GM23338 (cell line): ENCODE measurements around the gene CD69. TPM values are rescaled to one million over a fixed set of nuclear protein-coding genes. Genes with fewer than 3 reads are reported as not detected.

Source experiments
- ATAC-seq: fragments of 200-7000 bp; cut with Tn5 transposase; 3 replicates; pipeline ENCODE4 v1.9.1; 2020
- DNase-seq: peaks from one replicate; pipeline ENCODE4 v3.0.0-alpha.2; 2015; ENCODE audit warnings: low spot score
- H2AFZ ChIP-seq: fragments of 200-600 bp; sonication (generic); 2 replicates; pipeline ENCODE4 v1.8.0; 2016; ENCODE audit warnings: antibody characterized with exemption, mild to moderate bottlenecking, moderate library complexity
- H3F3A ChIP-seq: fragments of 200-600 bp; sonication (generic); replicated peaks from 2 replicates; pipeline ENCODE4 v1.8.0; 2017; ENCODE audit warnings: antibody characterized with exemption, mixed run types, low read depth
- H3K27ac ChIP-seq: fragments of 200-600 bp; sonication (generic); 2 replicates; pipeline ENCODE4 v1.6.1; 2016; ENCODE audit warnings: low read depth
- H3K27me3 ChIP-seq: fragments of 200-600 bp; sonication (generic); 2 replicates; pipeline ENCODE4 v1.8.0; 2016; ENCODE audit warnings: mild to moderate bottlenecking, mixed run types, moderate library complexity; ENCODE audit not compliant: insufficient read depth
- H3K36me3 ChIP-seq: fragments of 200-600 bp; sonication (generic); 2 replicates; pipeline ENCODE4 v1.8.0; 2016; ENCODE audit warnings: mild to moderate bottlenecking; ENCODE audit not compliant: insufficient read depth
- H3K4me1 ChIP-seq: fragments of 200-600 bp; sonication (generic); 2 replicates; pipeline ENCODE4 v1.8.0; 2016; ENCODE audit warnings: mild to moderate bottlenecking, moderate library complexity; ENCODE audit not compliant: insufficient read depth
- H3K4me2 ChIP-seq: fragments of 200-600 bp; sonication (generic); 2 replicates; pipeline ENCODE4 v1.7.1; 2017; ENCODE audit warnings: mixed run types
- H3K4me3 ChIP-seq: fragments of 200-600 bp; sonication (generic); 2 replicates; pipeline ENCODE4 v1.6.1; 2016; ENCODE audit warnings: mixed run types
- H3K79me2 ChIP-seq: fragments of 200-600 bp; sonication (generic); replicated peaks from 2 replicates; pipeline ENCODE4 v1.8.0; 2017; ENCODE audit warnings: mild to moderate bottlenecking; ENCODE audit not compliant: insufficient read depth
- H3K9me2 ChIP-seq: fragments of 200-600 bp; sonication (generic); 2 replicates; pipeline ENCODE4 v1.8.0; 2017; ENCODE audit not compliant: insufficient read depth
- H4K20me1 ChIP-seq: fragments of 200-600 bp; sonication (generic); replicated peaks from 2 replicates; pipeline ENCODE4 v1.8.0; 2017; ENCODE audit warnings: mild to moderate bottlenecking; ENCODE audit not compliant: insufficient read depth
- H3K27ac Mint-ChIP-seq: 2 replicates; pipeline ENCODE4 v1.8.0; 2020; ENCODE audit warnings: inconsistent platforms, mild to moderate bottlenecking, moderate library complexity, mixed read lengths
- H3K27me3 Mint-ChIP-seq: 3 replicates; pipeline ENCODE4 v1.8.0; 2022; ENCODE audit warnings: low read depth, mild to moderate bottlenecking, moderate library complexity, mixed read lengths, inconsistent platforms; ENCODE audit not compliant: insufficient read depth, poor library complexity
- H3K36me3 Mint-ChIP-seq: 3 replicates; pipeline ENCODE4 v1.8.0; 2021; ENCODE audit warnings: low read depth, mild to moderate bottlenecking, inconsistent platforms, moderate library complexity, mixed read lengths
- H3K4me1 Mint-ChIP-seq: 3 replicates; pipeline ENCODE4 v1.8.0; 2020; ENCODE audit warnings: mild to moderate bottlenecking, inconsistent platforms, mixed read lengths
- H3K4me3 Mint-ChIP-seq: 3 replicates; pipeline ENCODE4 v1.8.0; 2021; ENCODE audit warnings: moderate library complexity, mild to moderate bottlenecking, inconsistent platforms, mixed read lengths
- H3K9me3 Mint-ChIP-seq: 3 replicates; pipeline ENCODE4 v1.8.0; 2020; ENCODE audit warnings: moderate library complexity, mild to moderate bottlenecking, inconsistent platforms, mixed read lengths
- CREB1 ChIP-seq: fragments of 250-450 bp; sonication (Bioruptor Pico); IDR thresholded peaks from 2 replicates; pipeline ENCODE4 v1.5.0; 2020; ENCODE audit warnings: low read depth, mild to moderate bottlenecking, moderate library complexity
- EZH2 ChIP-seq: fragments of 200-600 bp; sonication (generic); IDR thresholded peaks from one replicate; pipeline ENCODE4 v1.8.0; 2017; ENCODE audit warnings: antibody characterized with exemption, mild to moderate bottlenecking, low read depth; ENCODE audit not compliant: unreplicated experiment
- EZH2phosphoT487 ChIP-seq: fragments of 200-600 bp; sonication (generic); IDR thresholded peaks from one replicate; pipeline ENCODE4 v1.8.1; 2018; ENCODE audit warnings: antibody characterized with exemption; ENCODE audit not compliant: unreplicated experiment
- JUNB ChIP-seq: IDR thresholded peaks from one replicate; pipeline ENCODE4 v1.6.1; 2016; ENCODE audit warnings: antibody characterized with exemption; ENCODE audit not compliant: unreplicated experiment
- NANOG ChIP-seq: IDR thresholded peaks from 2 replicates; pipeline ENCODE4 v1.6.1; 2016; ENCODE audit warnings: antibody characterized with exemption, borderline replicate concordance
- POLR2AphosphoS5 ChIP-seq: IDR thresholded peaks from 2 replicates; pipeline ENCODE4 v1.6.1; 2016; ENCODE audit warnings: antibody characterized with exemption, low read depth
- STAT1 ChIP-seq: IDR thresholded peaks from one replicate; pipeline ENCODE4 v1.6.1; 2016; ENCODE audit warnings: antibody characterized with exemption; ENCODE audit not compliant: unreplicated experiment
- ZNF331 ChIP-seq: fragments of 250-450 bp; sonication (Bioruptor Pico); IDR thresholded peaks from 2 replicates; pipeline ENCODE4 v1.5.0; 2020; ENCODE audit warnings: low read depth, mild to moderate bottlenecking, moderate library complexity
- polyA plus RNA-seq: library from polyadenylated mRNA; unstranded; fragments of >200 nt; fragmentation: Nextera tagmentation; extraction: Ambion mirVana; gene quantifications from 2 replicates; pipeline ENCODE4 v1.2.1, GENCODE V29; 2016
- total RNA-seq: library from RNA; depleted of rRNA; stranded (reverse); fragments of >200 nt; shearing (Covaris generic); gene quantifications from 2 replicates; pipeline ENCODE4 v1.2.3, GENCODE V29; 2014
- TF ChIP-seq, protein P1 (sequence below), 2 experiments: fragments of 200-600 bp in 1 of 2; sonication (generic) in 1 of 2; conservative IDR thresholded peaks; 2 replicates each; pipeline versions ENCODE4 v1.5.1 to v1.6.1; 2016 to 2017; ENCODE audit warnings: antibody characterized with exemption in 2 of 2, low read depth in 2 of 2, mild to moderate bottlenecking in 2 of 2, moderate library complexity in 1 of 2
- TF ChIP-seq, protein P2 (sequence below): fragments of 250-450 bp; sonication (Bioruptor Pico); IDR thresholded peaks from 2 replicates; pipeline ENCODE4 v1.5.0; 2020; ENCODE audit warnings: mild to moderate bottlenecking, moderate library complexity
- TF ChIP-seq, protein P3 (sequence below): IDR thresholded peaks from 2 replicates; pipeline ENCODE4 v1.6.1; 2016; ENCODE audit warnings: antibody characterized with exemption
- TF ChIP-seq, protein P4 (sequence below): IDR thresholded peaks from one replicate; pipeline ENCODE4 v1.6.1; 2018; ENCODE audit warnings: antibody characterized with exemption; ENCODE audit not compliant: unreplicated experiment

Gene CD69
- total and polyA plus RNA-seq, 2 experiments from 2014 or later = not detected

DNA sequence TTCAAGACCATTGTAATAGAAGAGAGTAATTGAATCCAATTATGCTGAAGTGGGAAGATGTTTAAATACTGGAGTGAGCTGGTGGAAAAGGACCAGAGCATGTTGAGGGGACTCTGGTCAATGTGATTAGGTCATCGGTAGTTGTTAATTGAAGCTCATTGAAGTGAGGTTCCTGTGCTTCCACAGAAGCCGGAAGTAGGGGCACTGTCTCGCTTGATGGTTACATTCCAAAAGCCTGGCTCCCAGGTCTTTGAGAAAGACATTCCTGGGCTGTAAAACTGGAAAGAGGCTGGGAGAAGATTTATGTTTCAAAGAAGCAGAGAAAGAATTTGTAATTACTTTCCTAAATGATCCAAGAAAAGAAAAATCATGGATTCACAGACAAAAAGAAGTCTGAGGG is 15.5 kb downstream of the CD69 start:
- Histone ChIP-seq H3K27ac (no peak overlapping the region), H3K4me2 (no peak overlapping the region), H3K36me3 (no peaks in the 10 kb centered on the region), H3F3A (no peaks in the 10 kb centered on the region), H3K27me3 (no peaks in the 10 kb centered on the region), H3K4me1 (peaks cover 5% of the 10 kb centered on the region), H4K20me1 (no peaks in the 10 kb centered on the region), H3K79me2 (no peaks in the 10 kb centered on the region), H2AFZ (0 out of 2 replicates have a peak overlapping the region, but pooled peaks have one; percentile 1), H3K4me3 (no peak overlapping the region), H3K9me2 (no peaks in the 10 kb centered on the region)
- DNase-seq (peak; percentile 62), ATAC-seq (no peak)
- no peaks in the 10 kb centered on the region for H3K36me3 Mint-ChIP-seq
- H3K27me3 Mint-ChIP-seq = no peaks in the 10 kb centered on the region
- H3K4me1 Mint-ChIP-seq = peaks cover 9% of the 10 kb centered on the region; the same call in 2 of the 3 replicates
- TF ChIP-seq, protein P1, sequence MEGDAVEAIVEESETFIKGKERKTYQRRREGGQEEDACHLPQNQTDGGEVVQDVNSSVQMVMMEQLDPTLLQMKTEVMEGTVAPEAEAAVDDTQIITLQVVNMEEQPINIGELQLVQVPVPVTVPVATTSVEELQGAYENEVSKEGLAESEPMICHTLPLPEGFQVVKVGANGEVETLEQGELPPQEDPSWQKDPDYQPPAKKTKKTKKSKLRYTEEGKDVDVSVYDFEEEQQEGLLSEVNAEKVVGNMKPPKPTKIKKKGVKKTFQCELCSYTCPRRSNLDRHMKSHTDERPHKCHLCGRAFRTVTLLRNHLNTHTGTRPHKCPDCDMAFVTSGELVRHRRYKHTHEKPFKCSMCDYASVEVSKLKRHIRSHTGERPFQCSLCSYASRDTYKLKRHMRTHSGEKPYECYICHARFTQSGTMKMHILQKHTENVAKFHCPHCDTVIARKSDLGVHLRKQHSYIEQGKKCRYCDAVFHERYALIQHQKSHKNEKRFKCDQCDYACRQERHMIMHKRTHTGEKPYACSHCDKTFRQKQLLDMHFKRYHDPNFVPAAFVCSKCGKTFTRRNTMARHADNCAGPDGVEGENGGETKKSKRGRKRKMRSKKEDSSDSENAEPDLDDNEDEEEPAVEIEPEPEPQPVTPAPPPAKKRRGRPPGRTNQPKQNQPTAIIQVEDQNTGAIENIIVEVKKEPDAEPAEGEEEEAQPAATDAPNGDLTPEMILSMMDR (conservative IDR thresholded peaks at IDR 0.05; ENCODE audit: low read depth in 2 of 2) = no peak
- TF ChIP-seq EZH2phosphoT487 = no peak
- TF ChIP-seq, protein P2, sequence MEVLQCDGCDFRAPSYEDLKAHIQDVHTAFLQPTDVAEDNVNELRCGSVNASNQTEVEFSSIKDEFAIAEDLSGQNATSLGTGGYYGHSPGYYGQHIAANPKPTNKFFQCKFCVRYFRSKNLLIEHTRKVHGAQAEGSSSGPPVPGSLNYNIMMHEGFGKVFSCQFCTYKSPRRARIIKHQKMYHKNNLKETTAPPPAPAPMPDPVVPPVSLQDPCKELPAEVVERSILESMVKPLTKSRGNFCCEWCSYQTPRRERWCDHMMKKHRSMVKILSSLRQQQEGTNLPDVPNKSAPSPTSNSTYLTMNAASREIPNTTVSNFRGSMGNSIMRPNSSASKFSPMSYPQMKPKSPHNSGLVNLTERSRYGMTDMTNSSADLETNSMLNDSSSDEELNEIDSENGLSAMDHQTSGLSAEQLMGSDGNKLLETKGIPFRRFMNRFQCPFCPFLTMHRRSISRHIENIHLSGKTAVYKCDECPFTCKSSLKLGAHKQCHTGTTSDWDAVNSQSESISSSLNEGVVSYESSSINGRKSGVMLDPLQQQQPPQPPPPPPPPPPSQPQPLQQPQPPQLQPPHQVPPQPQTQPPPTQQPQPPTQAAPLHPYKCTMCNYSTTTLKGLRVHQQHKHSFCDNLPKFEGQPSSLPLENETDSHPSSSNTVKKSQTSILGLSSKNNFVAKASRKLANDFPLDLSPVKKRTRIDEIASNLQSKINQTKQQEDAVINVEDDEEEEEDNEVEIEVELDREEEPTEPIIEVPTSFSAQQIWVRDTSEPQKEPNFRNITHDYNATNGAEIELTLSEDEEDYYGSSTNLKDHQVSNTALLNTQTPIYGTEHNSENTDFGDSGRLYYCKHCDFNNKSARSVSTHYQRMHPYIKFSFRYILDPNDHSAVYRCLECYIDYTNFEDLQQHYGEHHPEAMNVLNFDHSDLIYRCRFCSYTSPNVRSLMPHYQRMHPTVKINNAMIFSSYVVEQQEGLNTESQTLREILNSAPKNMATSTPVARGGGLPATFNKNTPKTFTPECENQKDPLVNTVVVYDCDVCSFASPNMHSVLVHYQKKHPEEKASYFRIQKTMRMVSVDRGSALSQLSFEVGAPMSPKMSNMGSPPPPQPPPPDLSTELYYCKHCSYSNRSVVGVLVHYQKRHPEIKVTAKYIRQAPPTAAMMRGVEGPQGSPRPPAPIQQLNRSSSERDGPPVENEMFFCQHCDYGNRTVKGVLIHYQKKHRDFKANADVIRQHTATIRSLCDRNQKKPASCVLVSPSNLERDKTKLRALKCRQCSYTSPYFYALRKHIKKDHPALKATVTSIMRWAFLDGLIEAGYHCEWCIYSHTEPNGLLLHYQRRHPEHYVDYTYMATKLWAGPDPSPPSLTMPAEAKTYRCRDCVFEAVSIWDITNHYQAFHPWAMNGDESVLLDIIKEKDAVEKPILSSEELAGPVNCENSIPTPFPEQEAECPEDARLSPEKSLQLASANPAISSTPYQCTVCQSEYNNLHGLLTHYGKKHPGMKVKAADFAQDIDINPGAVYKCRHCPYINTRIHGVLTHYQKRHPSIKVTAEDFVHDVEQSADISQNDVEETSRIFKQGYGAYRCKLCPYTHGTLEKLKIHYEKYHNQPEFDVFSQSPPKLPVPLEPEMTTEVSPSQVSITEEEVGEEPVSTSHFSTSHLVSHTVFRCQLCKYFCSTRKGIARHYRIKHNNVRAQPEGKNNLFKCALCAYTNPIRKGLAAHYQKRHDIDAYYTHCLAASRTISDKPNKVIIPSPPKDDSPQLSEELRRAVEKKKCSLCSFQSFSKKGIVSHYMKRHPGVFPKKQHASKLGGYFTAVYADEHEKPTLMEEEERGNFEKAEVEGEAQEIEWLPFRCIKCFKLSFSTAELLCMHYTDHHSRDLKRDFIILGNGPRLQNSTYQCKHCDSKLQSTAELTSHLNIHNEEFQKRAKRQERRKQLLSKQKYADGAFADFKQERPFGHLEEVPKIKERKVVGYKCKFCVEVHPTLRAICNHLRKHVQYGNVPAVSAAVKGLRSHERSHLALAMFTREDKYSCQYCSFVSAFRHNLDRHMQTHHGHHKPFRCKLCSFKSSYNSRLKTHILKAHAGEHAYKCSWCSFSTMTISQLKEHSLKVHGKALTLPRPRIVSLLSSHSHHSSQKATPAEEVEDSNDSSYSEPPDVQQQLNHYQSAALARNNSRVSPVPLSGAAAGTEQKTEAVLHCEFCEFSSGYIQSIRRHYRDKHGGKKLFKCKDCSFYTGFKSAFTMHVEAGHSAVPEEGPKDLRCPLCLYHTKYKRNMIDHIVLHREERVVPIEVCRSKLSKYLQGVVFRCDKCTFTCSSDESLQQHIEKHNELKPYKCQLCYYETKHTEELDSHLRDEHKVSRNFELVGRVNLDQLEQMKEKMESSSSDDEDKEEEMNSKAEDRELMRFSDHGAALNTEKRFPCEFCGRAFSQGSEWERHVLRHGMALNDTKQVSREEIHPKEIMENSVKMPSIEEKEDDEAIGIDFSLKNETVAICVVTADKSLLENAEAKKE = no peak
- no peak for TF ChIP-seq CREB1 (CRISPR knock-in tag)
- TF ChIP-seq, protein P3, sequence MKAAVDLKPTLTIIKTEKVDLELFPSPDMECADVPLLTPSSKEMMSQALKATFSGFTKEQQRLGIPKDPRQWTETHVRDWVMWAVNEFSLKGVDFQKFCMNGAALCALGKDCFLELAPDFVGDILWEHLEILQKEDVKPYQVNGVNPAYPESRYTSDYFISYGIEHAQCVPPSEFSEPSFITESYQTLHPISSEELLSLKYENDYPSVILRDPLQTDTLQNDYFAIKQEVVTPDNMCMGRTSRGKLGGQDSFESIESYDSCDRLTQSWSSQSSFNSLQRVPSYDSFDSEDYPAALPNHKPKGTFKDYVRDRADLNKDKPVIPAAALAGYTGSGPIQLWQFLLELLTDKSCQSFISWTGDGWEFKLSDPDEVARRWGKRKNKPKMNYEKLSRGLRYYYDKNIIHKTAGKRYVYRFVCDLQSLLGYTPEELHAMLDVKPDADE = no peak
- TF ChIP-seq POLR2AphosphoS5 = no peak
- TF ChIP-seq STAT1 = no peak
- no peak for TF ChIP-seq EZH2
- TF ChIP-seq, protein P4, sequence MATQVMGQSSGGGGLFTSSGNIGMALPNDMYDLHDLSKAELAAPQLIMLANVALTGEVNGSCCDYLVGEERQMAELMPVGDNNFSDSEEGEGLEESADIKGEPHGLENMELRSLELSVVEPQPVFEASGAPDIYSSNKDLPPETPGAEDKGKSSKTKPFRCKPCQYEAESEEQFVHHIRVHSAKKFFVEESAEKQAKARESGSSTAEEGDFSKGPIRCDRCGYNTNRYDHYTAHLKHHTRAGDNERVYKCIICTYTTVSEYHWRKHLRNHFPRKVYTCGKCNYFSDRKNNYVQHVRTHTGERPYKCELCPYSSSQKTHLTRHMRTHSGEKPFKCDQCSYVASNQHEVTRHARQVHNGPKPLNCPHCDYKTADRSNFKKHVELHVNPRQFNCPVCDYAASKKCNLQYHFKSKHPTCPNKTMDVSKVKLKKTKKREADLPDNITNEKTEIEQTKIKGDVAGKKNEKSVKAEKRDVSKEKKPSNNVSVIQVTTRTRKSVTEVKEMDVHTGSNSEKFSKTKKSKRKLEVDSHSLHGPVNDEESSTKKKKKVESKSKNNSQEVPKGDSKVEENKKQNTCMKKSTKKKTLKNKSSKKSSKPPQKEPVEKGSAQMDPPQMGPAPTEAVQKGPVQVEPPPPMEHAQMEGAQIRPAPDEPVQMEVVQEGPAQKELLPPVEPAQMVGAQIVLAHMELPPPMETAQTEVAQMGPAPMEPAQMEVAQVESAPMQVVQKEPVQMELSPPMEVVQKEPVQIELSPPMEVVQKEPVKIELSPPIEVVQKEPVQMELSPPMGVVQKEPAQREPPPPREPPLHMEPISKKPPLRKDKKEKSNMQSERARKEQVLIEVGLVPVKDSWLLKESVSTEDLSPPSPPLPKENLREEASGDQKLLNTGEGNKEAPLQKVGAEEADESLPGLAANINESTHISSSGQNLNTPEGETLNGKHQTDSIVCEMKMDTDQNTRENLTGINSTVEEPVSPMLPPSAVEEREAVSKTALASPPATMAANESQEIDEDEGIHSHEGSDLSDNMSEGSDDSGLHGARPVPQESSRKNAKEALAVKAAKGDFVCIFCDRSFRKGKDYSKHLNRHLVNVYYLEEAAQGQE = no peak
- no peak for TF ChIP-seq NANOG
- TF ChIP-seq JUNB = no peak
- TF ChIP-seq ZNF331 (CRISPR knock-in tag) = no peak
- H3K4me3 Mint-ChIP-seq = no peak overlapping the region
- H3K9me3 Mint-ChIP-seq = no peaks in the 10 kb centered on the region
- no peak overlapping the region for H3K27ac Mint-ChIP-seq
